Activated CD4-positive, CD25-positive, alpha-beta regulatory T cell treated with anti-CD3 and anti-CD28 coated beads, Interleukin-2, amount 50 U/mL, for 72 hours (primary cell): ENCODE results near the gene OR13G1.
"Not testable (repeated sequence)": the region's sequence is repeated elsewhere in the genome, so short reads cannot be mapped to it uniquely, and the experiment has no call there.

Experiments
- DNase-seq: peaks from one replicate; pipeline ENCODE4 v3.0.0; 2021

Gene OR13G1

GRCh38 chr1:247679639-247680038 lies at the start of gene OR13G1:
TSS of gene OR13G1 (minus strand) at chr1:247679739. CDS start at chr1:247673041, 6,698 bp downstream.
- DNase-seq = no peak

- no peak for DNase-seq
These were observed 41.7 kb upstream of the OR13G1 start for GRCh38 chr1:247721222-247721621.

- no peak for DNase-seq
These were observed 37.0 kb upstream of the OR13G1 start, which contains the start of gene OR6F1 for GRCh38 chr1:247716546-247716945. TSS of gene OR6F1 (minus strand) at chr1:247716646. CDS start at chr1:247712755, 3,891 bp downstream.

- DNase-seq = no peak
These were observed 34.2 kb upstream of the OR13G1 start for GRCh38 chr1:247713753-247714152.

GRCh38 chr1:247710681-247711080 lies 31.1 kb upstream of the OR13G1 start:
- DNase-seq = not testable (repeated sequence)

- DNase-seq = no peak
These were observed 21.8 kb upstream of the OR13G1 start for GRCh38 chr1:247701338-247701737.

- DNase-seq = no peak
These were observed 1.9 kb upstream of the OR13G1 start for GRCh38 chr1:247681288-247681897.

GRCh38 chr1:247680171-247680570 lies 632 bp upstream of the OR13G1 start:
- no peak for DNase-seq

GRCh38 chr1:247669225-247669624 lies 10.3 kb downstream of the OR13G1 start:
- DNase-seq = no peak

GRCh38 chr1:247656221-247656875 lies 23.2 kb downstream of the OR13G1 start:
- no peak for DNase-seq

GRCh38 chr1:247653040-247653439 lies 26.5 kb downstream of the OR13G1 start:
- DNase-seq = no peak

GRCh38 chr1:247647864-247648263 lies 31.7 kb downstream of the OR13G1 start:
- DNase-seq = no peak

- no peak for DNase-seq
These were observed 32.7 kb downstream of the OR13G1 start for GRCh38 chr1:247646867-247647266.

- no peak for DNase-seq
These were observed 36.8 kb downstream of the OR13G1 start for GRCh38 chr1:247642742-247643141.

GRCh38 chr1:247639381-247639981 lies 40.1 kb downstream of the OR13G1 start:
- DNase-seq = peak; percentile 39

- DNase-seq = no peak
These were observed 40.8 kb downstream of the OR13G1 start for GRCh38 chr1:247638781-247639180.

- DNase-seq = no peak
These were observed 41.5 kb downstream of the OR13G1 start for GRCh38 chr1:247638011-247638410.

- no peak for DNase-seq
These were observed 51.6 kb downstream of the OR13G1 start for GRCh38 chr1:247627951-247628350.
